ENCODE measurements around the gene EXOSC9. TPM values are rescaled to one million over a fixed set of nuclear protein-coding genes. Genes with fewer than 3 reads are reported as not detected.

The EXOSC9 gene
- total RNA-seq, 1 experiment from 2014 or later = 69.1 TPM

DNA sequence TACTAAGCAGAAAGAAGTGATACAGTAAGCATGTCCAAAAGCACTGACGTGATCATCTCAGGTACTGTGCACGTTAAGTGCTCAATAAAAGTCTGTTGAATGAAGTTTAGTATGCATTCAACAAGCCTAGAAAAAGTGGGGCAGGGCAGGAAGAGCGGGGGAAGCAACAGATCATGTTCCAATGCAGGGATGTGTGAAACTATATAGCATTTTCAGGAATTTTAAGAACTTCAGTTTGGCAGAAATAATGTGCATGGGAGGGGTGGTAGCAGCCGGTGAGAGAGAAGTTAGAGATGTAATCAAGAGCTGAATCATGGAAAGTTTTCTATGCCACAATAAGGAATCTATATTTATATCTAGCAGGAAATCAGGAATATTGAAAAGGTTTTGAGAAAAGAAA, 41.7 kb downstream of the EXOSC9 start:
- Mint-ChIP-seq H3K4me3 (no peak overlapping the region), H3K4me1 (no peaks in the 10 kb centered on the region), H3K27me3 (ENCODE audit: low read depth) (no peaks in the 10 kb centered on the region), H3K27ac (no peak overlapping the region), H3K36me3 (ENCODE audit: insufficient read depth in 1 of 3, low read depth in 3 of 3) (peaks cover 5 to 19% (median 11%) of the 10 kb centered on the region in 3 experiments; a peak in 5 of 7 replicates), H3K9me3 (peaks cover 0 to 3% of the 10 kb centered on the region in 2 experiments; a peak in 1 of 5 replicates)
- no peaks in the 10 kb centered on the region for H3K4me1 ChIP-seq (ENCODE audit: insufficient read depth, low read length)
- no peak overlapping the region for H3K4me2 ChIP-seq (ENCODE audit: insufficient read depth, insufficient read length, low read length)
- no peak overlapping the region for H2BK120ac ChIP-seq (ENCODE audit: low read depth, low read length, poor library complexity, severe bottlenecking)
- no peaks in the 10 kb centered on the region for H3K27me3 ChIP-seq (ENCODE audit: insufficient read depth, low read length)
- H3K79me2 ChIP-seq (ENCODE audit: insufficient read depth, low read length) = no peaks in the 10 kb centered on the region
- H3K23me2 ChIP-seq (ENCODE audit: insufficient read length, low read depth, low read length, poor library complexity, severe bottlenecking) = no peaks in the 10 kb centered on the region
- H4K5ac ChIP-seq (ENCODE audit: insufficient read length, low read depth, low read length) = no peak overlapping the region
- no peak overlapping the region for H3K9ac ChIP-seq (ENCODE audit: extremely low read depth, insufficient read length, low read length)
- H3K4ac ChIP-seq (ENCODE audit: low read depth, low read length) = no peak overlapping the region
- H3K23ac ChIP-seq (ENCODE audit: insufficient read length, low read depth, low read length) = no peak overlapping the region
- H2BK15ac ChIP-seq (ENCODE audit: low read depth, low read length) = no peak overlapping the region
- H4K91ac ChIP-seq (ENCODE audit: insufficient read length, low read depth, low read length) = no peak overlapping the region
- no peak overlapping the region for H2BK20ac ChIP-seq (ENCODE audit: low read depth, low read length, poor library complexity, severe bottlenecking)
- no peak overlapping the region for H2BK5ac ChIP-seq (ENCODE audit: insufficient read length, low read length)
- H3T11ph ChIP-seq (ENCODE audit: low read length) = no peak overlapping the region
- no peak overlapping the region for H2AFZ ChIP-seq (ENCODE audit: low read length)
- no peaks in the 10 kb centered on the region for H3K9me3 ChIP-seq (ENCODE audit: control insufficient read depth, low read depth, low read length)
- no peaks in the 10 kb centered on the region for H3K79me1 ChIP-seq (ENCODE audit: insufficient read depth, low read depth, low read length, poor library complexity, severe bottlenecking)
- TF ChIP-seq, protein P1, sequence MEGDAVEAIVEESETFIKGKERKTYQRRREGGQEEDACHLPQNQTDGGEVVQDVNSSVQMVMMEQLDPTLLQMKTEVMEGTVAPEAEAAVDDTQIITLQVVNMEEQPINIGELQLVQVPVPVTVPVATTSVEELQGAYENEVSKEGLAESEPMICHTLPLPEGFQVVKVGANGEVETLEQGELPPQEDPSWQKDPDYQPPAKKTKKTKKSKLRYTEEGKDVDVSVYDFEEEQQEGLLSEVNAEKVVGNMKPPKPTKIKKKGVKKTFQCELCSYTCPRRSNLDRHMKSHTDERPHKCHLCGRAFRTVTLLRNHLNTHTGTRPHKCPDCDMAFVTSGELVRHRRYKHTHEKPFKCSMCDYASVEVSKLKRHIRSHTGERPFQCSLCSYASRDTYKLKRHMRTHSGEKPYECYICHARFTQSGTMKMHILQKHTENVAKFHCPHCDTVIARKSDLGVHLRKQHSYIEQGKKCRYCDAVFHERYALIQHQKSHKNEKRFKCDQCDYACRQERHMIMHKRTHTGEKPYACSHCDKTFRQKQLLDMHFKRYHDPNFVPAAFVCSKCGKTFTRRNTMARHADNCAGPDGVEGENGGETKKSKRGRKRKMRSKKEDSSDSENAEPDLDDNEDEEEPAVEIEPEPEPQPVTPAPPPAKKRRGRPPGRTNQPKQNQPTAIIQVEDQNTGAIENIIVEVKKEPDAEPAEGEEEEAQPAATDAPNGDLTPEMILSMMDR (conservative IDR thresholded peaks at IDR 0.05) = no peak
- no peak overlapping the region for H4K8ac ChIP-seq (replicated peaks; ENCODE audit: insufficient read length, low read depth, low read length)
- no CpG with 5 or more reads among the region's 4 CpGs for WGBS (ENCODE audit: extremely low coverage, insufficient read length, low lambda C conversion rate)
- no peak overlapping the region for H2BK12ac ChIP-seq (ENCODE audit: insufficient read length, low read depth, low read length)
- DNase-seq = no peak
- H3K18ac ChIP-seq (ENCODE audit: insufficient read length, low read depth, low read length) = no peak overlapping the region
- H3K14ac ChIP-seq (ENCODE audit: insufficient read depth, low read length) = no peak overlapping the region
- H3K27ac ChIP-seq (ENCODE audit: insufficient read length, low read depth, low read length) = no peak overlapping the region
- no peaks in the 10 kb centered on the region for H4K20me1 ChIP-seq (ENCODE audit: control insufficient read depth, insufficient read depth, insufficient read length)
- no peak overlapping the region for H2AK5ac ChIP-seq (ENCODE audit: insufficient read length, low read length)
- no peak overlapping the region for H3K56ac ChIP-seq (ENCODE audit: insufficient read length, low read depth, low read length)

Measured in H9 (cell line).